GM10847 (cell line): Measurements from ENCODE around the gene FOXP1.

Source experiments
- POLR2A ChIP-seq: IDR thresholded peaks from 2 replicates; pipeline ENCODE4 v1.6.1; 2011; ENCODE audit not compliant: insufficient read length; ENCODE audit errors: extremely low read depth

FOXP1 gene

GRCh38 chr3:71140477-71140876 is 443.1 kb downstream of the FOXP1 start:
- TF ChIP-seq POLR2A, result no peak

GRCh38 chr3:71139496-71139895 is 444.0 kb downstream of the FOXP1 start:
- no peak for TF ChIP-seq POLR2A

- TF ChIP-seq POLR2A, result no peak
These were observed 445.1 kb downstream of the FOXP1 start for GRCh38 chr3:71138410-71138809.

GRCh38 chr3:71136276-71136675 is 447.3 kb downstream of the FOXP1 start:
- no peak for TF ChIP-seq POLR2A

GRCh38 chr3:71135373-71136088 is 448.0 kb downstream of the FOXP1 start:
- no peak for TF ChIP-seq POLR2A

GRCh38 chr3:71134521-71134920 is 449.0 kb downstream of the FOXP1 start:
- TF ChIP-seq POLR2A, result no peak

- TF ChIP-seq POLR2A, result no peak
These were observed 449.7 kb downstream of the FOXP1 start for GRCh38 chr3:71133865-71134264.

GRCh38 chr3:71132995-71133730 is 450.4 kb downstream of the FOXP1 start:
- no peak for TF ChIP-seq POLR2A

GRCh38 chr3:71131375-71132314 is 451.9 kb downstream of the FOXP1 start:
- no peak for TF ChIP-seq POLR2A

- no peak for TF ChIP-seq POLR2A
These were observed 452.8 kb downstream of the FOXP1 start for GRCh38 chr3:71130471-71131374.

- no peak for TF ChIP-seq POLR2A
These were observed 453.7 kb downstream of the FOXP1 start for GRCh38 chr3:71129611-71130431.

GRCh38 chr3:71128961-71129360 is 454.6 kb downstream of the FOXP1 start:
- no peak for TF ChIP-seq POLR2A

GRCh38 chr3:71127844-71128243 is 455.7 kb downstream of the FOXP1 start:
- no peak for TF ChIP-seq POLR2A

GRCh38 chr3:71127052-71127831 is 456.3 kb downstream of the FOXP1 start:
- no peak for TF ChIP-seq POLR2A
